GM12892 (cell line): ENCODE data around the gene AFG3L2.

Experiments used
- POLR2A ChIP-seq: IDR thresholded peaks from 2 replicates; pipeline ENCODE4 v1.6.1; 2011; ENCODE audit warnings: low read depth, low read length, control low read depth
- POLR2AphosphoS5 ChIP-seq: IDR thresholded peaks from 2 replicates; pipeline ENCODE4 v1.6.1; 2011; ENCODE audit warnings: low read depth, low read length, control low read depth
- TAF1 ChIP-seq: IDR thresholded peaks from 2 replicates; pipeline ENCODE4 v1.6.1; 2011; ENCODE audit warnings: low read depth, mild to moderate bottlenecking, control low read depth, low read length, borderline replicate concordance

DNA sequence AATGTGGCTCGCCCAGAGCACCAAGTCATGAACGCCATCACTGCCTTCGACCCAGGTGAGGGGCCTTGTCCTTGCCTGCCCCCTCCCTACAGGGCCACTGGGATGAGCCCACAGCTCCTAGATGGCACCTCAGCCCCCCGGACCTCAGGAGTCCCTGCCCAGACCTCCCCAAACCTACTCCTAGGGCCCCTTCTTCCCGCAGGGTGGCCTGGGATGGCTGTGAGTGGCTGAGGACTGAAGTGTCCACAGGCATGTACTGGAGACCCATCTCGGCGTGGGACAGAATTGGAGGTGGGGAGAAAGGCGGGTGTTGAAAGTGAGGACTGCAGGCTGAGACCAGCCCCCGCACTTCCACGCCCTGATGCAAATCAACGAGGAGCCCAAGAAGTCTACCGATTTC is 71.8 kb downstream of the AFG3L2 start:
- no peak for TF ChIP-seq POLR2A
- no peak for TF ChIP-seq POLR2AphosphoS5
- TF ChIP-seq TAF1 = no peak
